ENCODE measurements around the gene PLCH2.

DNA sequence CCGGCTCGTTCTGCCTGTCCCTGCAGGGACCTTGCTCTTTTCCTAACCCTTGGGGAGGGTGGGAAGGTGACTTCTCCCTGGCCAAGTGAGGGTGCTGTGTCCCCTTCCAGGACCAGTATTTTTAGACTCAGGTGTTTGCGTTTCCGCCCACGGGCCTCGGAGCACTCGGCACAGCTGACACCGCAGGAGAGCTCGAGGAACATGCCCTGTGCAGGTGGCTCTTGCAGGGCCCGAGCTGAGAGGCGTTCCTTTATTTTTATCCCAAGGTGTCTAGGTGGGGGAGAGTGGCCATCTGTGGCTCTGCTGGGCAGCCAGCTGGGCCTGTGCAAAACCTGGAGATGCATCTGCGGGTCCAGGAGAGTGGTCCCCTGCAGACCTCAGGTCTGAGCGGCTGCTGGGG is 16.0 kb downstream of the PLCH2 start:
- TF ChIP-seq, protein P1, sequence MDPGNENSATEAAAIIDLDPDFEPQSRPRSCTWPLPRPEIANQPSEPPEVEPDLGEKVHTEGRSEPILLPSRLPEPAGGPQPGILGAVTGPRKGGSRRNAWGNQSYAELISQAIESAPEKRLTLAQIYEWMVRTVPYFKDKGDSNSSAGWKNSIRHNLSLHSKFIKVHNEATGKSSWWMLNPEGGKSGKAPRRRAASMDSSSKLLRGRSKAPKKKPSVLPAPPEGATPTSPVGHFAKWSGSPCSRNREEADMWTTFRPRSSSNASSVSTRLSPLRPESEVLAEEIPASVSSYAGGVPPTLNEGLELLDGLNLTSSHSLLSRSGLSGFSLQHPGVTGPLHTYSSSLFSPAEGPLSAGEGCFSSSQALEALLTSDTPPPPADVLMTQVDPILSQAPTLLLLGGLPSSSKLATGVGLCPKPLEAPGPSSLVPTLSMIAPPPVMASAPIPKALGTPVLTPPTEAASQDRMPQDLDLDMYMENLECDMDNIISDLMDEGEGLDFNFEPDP (CRISPR knock-in tag; conservative IDR thresholded peaks at IDR 0.05), result no peak
- TF ChIP-seq, protein P2, sequence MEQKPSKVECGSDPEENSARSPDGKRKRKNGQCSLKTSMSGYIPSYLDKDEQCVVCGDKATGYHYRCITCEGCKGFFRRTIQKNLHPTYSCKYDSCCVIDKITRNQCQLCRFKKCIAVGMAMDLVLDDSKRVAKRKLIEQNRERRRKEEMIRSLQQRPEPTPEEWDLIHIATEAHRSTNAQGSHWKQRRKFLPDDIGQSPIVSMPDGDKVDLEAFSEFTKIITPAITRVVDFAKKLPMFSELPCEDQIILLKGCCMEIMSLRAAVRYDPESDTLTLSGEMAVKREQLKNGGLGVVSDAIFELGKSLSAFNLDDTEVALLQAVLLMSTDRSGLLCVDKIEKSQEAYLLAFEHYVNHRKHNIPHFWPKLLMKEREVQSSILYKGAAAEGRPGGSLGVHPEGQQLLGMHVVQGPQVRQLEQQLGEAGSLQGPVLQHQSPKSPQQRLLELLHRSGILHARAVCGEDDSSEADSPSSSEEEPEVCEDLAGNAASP (CRISPR knock-in tag; IDR thresholded peaks at IDR 0.05; ENCODE audit: borderline replicate concordance), result no peak
- TF ChIP-seq, protein P3, sequence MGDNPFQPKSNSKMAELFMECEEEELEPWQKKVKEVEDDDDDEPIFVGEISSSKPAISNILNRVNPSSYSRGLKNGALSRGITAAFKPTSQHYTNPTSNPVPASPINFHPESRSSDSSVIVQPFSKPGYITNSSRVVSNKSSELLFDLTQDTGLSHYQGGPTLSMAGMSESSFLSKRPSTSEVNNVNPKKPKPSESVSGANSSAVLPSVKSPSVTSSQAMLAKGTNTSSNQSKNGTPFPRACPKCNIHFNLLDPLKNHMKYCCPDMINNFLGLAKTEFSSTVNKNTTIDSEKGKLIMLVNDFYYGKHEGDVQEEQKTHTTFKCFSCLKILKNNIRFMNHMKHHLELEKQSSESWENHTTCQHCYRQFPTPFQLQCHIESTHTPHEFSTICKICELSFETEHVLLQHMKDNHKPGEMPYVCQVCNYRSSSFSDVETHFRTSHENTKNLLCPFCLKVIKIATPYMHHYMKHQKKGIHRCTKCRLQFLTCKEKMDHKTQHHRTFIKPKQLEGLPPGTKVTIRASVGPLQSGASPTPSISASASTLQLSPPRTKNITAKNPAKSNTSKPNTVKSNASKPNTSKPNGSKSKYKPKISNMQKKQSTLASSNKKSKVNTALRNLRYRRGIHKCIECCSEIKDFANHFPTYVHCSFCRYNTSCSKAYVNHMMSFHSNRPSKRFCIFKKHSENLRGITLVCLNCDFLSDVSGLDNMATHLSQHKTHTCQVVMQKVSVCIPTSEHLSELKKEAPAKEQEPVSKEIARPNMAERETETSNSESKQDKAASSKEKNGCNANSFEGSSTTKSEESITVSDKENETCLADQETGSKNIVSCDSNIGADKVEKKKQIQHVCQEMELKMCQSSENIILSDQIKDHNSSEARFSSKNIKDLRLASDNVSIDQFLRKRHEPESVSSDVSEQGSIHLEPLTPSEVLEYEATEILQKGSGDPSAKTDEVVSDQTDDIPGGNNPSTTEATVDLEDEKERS (CRISPR knock-in tag; IDR thresholded peaks at IDR 0.05), result no peak
- TF ChIP-seq ZNF460 (CRISPR knock-in tag; IDR thresholded peaks at IDR 0.05; ENCODE audit: borderline replicate concordance) (no peak), ZNF205 (CRISPR knock-in tag; IDR thresholded peaks at IDR 0.05) (no peak), FOXM1 (CRISPR knock-in tag; IDR thresholded peaks at IDR 0.05) (no peak), CHD4 (IDR thresholded peaks at IDR 0.05; ENCODE audit: borderline replicate concordance, low read length) (no peak), RBFOX2 (IDR thresholded peaks at IDR 0.05; ENCODE audit: low read depth, low read length) (no peak)
- TF ChIP-seq, protein P4, sequence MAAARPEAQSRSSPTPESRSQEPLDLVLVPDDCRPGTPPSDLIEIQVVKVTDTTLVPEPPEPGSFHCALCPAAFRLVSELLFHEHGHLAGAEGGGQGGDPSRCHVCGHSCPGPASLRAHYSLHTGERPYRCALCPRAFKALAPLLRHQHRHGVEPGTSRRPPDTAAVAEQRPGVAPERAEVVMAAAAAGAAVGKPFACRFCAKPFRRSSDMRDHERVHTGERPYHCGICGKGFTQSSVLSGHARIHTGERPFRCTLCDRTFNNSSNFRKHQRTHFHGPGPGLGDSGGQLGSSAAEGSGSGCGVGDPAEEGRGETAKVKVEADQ (CRISPR knock-in tag; IDR thresholded peaks at IDR 0.05; ENCODE audit: borderline replicate concordance), result no peak
- TF ChIP-seq, protein P5, sequence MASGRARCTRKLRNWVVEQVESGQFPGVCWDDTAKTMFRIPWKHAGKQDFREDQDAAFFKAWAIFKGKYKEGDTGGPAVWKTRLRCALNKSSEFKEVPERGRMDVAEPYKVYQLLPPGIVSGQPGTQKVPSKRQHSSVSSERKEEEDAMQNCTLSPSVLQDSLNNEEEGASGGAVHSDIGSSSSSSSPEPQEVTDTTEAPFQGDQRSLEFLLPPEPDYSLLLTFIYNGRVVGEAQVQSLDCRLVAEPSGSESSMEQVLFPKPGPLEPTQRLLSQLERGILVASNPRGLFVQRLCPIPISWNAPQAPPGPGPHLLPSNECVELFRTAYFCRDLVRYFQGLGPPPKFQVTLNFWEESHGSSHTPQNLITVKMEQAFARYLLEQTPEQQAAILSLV (CRISPR knock-in tag; IDR thresholded peaks at IDR 0.05; ENCODE audit: borderline replicate concordance), result no peak

Data from HepG2 (cell line).